Keratinocyte (primary cell): Measurements from ENCODE around the gene NUBP2.

Experiments used
- CTCF ChIP-seq, 3 experiments: IDR thresholded peaks in 1 of 3; conservative IDR thresholded peaks in 1 of 3; optimal IDR thresholded peaks in 1 of 3; 2 replicates in 2 of 3; 3 replicates in 1 of 3; pipeline versions ENCODE3 to v1.5.1; 2011; ENCODE audit warnings: low read length in 3 of 3, mild to moderate bottlenecking in 3 of 3, moderate library complexity in 2 of 3, control low read depth in 1 of 3, inconsistent platforms in 1 of 3; ENCODE audit not compliant: insufficient read depth in 2 of 3; ENCODE audit errors: extremely low read depth in 1 of 3
- EZH2 ChIP-seq: IDR thresholded peaks from one replicate; pipeline ENCODE4 v1.6.1; 2012; ENCODE audit warnings: inconsistent platforms, mild to moderate bottlenecking, low read length, moderate library complexity

- TF ChIP-seq CTCF (optimal IDR thresholded peaks at IDR 0.05 in 1 of 3, IDR thresholded peaks at IDR 0.05 in 1 of 3, conservative IDR thresholded peaks at IDR 0.05 in 1 of 3; ENCODE audit: extremely low read depth in 1 of 3, insufficient read depth in 2 of 3, low read length in 3 of 3) (no peak), EZH2 (no peak)
Observed at GRCh38 chr16:1745900-1746692, 36.7 kb upstream of the NUBP2 start.
